ENCODE results near the gene ERC2.

The ERC2 gene

DNA sequence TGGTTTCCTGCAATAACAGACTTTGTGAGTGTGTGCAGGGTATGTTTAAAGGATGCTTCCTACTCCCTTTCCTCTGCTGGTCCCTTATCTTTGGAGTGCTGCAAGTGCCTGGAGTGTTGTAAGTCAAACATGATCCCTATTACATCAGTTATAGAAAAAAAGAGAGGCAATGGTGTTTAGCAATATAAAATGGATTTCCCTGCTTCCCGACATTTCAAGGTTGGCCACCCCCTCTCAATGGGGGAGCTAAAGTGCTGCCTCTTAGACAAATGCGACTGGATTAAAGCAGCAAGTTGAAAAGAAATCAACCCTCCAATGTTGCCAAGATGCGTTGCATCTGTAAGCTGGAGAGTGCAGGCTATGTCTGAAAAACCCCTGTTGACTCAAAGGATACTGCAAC, 778.1 kb downstream of the ERC2 start:
- no peak for DNase-seq

DNA sequence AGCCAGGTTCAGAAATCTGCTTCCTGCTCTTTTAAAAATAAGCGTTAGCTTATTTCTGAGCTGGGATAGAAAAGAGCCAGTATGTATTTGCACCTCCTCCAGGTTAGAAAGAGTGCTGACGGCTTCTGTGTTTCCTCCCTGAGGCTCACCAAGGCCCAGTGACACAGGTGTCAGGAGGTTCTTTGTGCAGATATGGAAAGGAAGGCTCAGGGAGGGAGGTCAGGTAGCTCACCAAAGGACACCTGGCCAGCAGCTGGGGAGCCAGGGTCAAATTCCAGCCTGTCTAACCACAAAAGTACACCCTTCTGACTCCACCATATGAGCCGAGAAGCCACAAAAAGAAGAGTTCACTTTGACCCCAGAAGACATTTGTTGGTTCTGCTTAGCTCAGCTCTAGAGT, 780.1 kb downstream of the ERC2 start:
- DNase-seq: no peak

DNA sequence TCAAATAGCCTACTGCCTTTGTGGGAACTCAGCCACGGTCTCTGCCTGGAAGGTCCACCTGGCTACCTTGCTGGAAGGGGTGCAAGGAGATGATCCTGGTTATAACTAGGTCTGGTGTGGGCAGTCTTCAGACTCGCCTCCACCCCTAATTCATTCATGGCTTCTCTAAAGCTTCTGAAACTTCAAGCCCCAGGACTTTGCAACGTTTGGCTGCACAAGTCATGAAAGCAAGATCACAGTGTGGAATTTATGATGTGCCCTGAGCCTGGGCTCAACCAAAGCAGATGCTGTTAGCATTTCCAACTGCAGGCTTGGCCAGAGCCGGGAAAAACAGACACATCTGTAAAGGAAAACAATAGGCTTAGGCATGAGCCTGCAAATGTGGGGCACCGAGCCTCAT, 780.7 kb downstream of the ERC2 start:
- no peak for DNase-seq

DNA sequence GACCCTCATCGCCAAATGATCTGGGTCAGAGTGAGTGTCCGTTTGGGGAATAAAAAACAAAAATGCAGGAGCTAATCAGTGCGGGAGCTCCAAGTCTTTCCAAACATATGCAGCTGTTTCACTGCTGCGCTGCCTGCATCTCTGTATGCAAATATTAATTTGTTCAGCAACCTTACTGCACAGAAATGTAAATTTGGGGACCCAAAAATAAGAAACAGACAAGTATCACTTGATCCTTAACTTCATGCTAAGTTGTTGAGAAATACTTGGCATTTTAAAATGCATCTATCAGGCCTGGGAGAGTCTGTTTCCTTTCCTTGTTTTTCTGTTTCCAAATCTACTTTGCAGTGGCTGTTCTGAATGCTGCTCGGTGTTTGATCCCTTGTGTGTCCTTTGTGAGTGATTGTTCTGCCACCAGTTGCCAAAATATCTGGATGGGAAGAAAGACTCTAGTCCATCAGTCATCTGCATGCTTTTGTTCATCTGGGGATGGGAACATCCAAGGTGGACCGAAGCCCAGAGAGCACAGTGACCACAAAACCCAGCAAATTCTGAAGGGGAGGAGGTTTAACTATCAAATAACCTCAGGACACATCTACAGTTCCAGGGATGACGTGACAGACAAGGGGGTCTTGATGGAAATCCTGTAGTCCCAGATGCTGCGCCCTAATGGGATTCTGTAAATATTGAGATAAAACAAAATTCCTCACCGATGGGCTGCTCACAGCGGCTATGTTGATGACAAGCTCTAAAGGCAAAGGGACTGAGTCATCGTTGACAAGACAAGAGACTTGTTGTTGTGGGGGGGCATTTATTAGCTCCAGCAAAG, 781.6 kb downstream of the ERC2 start:
- DNase-seq: no peak

DNA sequence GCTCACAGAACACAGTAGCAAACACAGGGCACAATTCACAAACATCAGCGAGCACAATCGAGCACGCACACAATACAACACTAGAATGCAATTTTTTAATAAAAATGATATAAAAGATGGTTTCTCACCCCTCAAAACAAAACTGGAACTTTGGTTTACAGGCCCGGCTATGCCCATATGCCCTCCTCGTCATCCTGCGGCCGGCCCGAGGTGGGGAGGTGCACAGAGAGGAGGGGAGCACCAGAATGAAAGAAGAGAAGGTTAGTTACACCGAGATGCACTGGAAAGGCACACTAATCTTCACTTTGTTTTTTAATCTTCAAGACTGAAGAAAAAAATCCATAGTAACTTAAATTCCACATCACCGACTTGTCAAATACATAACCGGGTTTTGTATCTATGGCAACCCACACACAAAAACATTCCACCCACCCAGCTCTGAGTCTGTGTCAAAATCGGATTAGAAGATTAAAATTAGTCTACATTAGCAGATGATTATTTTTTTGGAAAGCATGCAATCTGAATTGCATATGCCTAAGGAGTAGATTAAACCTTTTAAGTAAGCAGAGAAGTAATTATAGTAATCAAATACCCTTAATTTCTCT, 784.5 kb downstream of the ERC2 start:
- DNase-seq: no peak

DNA sequence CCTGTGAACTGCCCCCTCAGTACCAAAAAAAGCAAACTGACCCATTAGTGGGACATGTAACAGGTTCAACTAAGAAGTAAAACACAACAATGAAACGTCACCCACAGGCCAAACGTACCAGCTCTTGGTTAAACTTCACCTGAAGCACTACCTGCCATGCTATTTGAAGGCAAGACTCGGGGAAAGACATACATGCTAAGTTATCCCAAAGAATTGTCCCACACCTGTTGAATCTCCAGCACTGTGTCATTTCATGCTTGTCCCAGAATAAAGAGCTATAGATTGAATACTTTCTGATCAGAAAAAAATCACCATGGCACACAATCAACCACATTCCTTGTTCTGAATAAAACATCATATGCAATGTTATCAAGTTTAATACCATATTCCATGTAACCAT, 785.8 kb downstream of the ERC2 start:
- DNase-seq: no peak

DNA sequence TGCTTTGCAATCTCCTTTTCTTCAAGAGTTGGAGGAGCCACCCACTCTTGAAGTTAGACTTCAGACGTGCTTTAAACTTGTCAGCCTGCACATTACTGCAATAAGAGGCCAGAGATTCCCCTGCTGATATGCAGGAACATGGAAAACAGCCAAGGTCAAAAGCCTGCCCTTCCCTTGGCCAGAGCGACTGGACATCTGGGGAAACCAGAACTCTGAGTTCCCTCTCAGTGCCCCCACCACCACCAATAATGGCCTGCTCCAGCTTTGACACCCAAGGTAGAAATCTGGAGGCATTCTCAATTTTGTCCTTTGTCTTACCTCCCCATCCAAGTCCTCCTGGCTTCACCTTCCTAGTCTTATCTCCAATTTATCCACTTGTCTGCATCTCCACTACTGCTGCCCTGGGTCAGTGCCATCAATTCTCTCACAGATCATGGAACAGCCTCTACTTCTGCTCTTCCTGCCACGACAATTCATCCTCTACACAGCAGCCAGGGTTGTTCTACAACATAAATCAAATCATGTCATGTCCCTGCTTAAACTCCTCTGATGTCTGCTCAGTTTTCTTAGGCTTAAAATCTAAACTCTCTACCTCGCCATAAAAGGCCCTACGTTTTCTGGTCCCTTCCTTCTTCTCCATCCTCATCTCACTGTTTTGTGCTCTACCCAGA, 789.6 kb downstream of the ERC2 start:
- DNase-seq: no peak

DNA sequence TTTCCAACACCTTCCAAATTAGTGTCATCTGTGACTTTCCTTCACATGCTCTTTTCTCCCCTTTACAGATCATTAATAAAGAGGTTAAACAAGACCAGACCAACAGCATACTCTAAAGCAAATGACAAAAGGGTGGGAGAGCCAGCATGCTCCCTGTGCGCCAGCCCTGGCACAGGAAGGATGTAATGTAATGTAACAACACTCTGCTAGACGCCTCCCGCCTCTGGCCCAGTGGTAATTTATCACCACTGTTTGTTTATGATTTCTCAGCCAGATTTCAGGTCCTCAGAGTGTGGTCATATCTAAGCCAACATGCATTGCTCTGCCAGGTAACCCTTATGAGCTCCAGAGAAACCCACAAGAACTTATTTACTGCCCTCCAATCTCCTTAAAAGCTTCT, 791.6 kb downstream of the ERC2 start:
- no peak for DNase-seq

DNA sequence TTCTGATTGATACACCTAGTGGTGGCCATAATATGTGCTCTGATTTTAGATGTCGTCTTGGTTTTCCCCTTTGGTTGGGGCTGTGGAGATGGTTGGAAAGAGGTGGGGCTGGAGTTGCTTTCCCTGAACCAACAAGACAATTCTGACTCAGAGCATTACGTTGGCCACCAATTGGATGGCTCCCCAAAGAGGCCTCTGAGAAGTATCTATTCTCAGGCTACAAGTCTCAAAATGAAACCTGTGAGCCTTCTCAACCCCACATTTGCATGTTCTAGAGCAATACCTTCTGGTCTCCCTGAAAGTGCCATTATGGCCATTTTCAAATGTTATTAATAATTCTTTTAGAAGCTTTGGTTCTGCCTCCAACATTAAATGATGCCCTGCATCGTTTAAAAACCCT, 792.8 kb downstream of the ERC2 start:
- DNase-seq: no peak

DNA sequence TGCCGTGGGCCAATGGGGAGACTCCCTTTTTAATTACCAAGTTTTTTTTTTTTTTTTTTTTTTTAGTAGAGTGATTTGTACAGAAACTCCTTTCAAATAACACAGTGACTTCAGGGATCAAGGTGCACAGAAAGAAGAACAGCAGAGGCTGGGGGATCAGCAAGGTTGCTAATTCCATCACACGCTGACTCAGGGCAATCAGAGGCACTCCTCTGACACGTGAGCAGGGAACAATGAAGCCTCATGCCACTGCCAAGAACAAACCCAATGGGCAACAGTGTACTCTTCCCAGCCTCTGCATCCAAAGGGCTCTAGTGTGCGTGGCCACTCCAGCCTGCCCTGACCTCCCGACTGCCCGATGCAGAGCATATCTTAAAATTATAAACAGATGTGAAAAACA, 794.5 kb downstream of the ERC2 start:
- no peak for DNase-seq

DNA sequence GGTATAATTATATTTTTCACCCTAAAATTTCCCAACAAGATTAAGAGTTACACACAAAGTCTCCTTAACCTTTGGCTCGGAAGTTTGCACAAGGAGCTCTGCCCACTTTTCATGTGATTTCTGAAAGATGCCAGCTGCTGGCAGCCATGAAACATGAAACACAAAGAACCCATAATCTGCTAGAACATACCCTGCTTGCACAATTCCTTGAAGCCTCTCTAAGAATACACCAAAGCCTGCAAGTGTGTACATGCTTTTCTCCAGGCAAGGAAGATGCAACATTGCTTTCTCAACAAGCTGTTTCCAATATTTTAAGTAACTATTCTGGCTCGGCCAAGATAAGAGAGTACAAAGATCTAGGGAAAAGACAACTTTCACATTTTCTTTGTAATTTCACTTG, 799.1 kb downstream of the ERC2 start:
- DNase-seq: no peak

DNA sequence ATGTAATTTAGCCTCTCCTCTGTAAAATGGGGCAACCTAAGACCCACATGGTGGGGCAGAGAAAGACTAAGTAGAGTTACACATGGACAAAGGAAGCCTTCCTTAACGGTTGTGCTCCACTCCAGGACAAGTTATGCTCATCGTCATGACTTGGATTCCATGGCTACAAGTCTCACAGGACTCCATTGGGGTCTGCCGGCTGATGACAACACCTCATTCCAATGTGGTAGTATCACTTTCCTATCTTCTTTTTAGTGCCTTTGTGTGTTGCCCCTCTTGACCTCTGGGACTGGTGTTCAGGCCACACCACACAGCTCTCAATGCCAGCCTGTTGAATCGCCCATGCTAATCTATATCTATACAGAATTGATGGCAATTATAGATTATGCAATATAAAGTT, 799.9 kb downstream of the ERC2 start:
- DNase-seq: no peak

DNA sequence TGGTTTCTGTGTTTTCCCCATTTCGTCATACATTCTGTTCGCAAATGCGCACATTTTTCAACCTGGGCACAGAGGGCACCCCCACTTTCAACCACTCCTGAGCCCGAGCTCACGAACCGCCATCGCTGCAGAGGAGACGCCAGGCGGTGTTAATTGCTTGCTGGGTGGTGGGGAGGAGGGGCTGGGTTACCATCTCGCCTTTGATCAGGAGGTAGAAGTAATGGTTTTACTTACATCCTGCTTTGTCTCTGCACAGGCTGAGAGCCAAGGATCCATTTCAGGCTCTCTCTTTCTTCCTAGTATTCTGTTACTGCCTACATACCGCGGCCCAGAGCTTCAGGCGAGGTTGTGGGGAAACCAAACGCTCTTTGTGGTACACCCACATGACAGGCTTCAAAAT, 803.9 kb downstream of the ERC2 start:
- no peak for DNase-seq

DNA sequence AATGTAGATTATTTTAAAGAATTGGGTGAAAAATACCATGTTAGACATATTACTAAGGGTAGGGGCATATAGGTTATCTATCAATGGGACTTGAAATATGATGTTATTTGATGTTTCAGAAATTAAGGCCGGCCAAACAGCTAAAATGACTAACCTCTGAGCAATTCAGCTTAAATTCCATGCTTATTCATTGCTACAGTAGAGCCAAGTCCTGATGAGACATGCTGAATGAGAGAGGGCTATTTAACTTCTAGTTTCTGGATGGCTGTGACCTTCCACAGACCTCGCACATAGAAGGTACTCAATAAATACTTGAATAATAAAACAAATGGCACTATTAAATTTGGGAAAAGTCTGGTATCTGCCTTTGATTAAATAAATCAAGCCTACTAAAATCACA, 805.6 kb downstream of the ERC2 start:
- no peak for DNase-seq

DNA sequence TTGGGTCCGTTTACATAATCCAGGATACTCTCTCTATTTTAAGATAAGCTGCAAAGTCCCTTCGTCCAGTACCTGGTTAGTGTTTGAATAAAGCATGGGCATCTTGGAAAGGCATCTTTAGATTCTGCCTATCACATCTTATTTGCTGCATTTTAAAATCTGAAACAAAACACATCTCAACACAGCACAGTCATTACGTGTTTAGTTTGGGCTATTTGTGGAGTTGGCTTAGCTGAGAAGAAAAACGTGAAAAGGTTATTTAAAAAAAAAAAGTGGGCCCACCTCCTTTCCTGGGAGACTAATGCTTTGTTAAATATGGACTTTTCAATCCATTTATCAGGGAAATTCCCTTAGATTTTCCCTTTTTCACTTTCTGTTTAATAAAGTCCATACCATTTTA, 806.7 kb downstream of the ERC2 start:
- DNase-seq: no peak

DNA sequence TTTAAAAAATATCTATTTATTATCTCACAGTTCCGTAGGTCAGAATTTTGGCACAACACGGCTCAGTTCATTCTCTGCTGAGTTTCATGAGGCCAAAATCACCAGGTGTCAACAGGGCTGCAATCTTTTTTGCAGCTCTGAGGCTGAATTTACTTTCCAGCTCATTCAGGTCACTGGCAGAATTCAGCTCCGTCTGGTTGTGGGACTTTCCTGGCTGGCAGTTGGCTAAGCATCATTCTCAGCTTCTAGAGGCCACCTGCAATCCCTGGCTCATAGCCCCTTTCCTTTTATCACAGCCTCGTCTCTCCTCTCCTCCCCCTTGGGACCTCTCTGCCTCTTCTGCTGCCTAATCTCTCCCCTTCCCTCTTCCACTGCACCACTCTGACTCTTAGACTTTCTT, 807.1 kb downstream of the ERC2 start:
- no peak for DNase-seq

DNA sequence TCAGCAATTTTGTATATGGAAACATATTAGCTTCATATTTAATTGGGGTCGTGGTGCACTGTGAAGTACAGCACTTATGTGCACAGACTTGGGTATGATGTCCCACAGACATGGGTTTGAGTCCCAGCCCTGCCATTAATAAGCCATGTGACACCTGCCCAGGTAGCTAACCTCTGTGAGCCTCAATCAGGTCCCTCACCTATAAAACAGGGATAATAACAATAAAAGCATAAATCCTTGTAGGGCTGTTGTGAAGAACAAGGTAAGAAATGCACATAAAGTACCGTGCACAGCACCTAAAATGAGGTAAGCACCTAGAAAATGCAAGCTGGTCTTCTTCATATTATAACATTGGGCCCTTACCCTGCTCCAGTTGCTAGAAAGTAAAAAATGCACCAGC, 807.6 kb downstream of the ERC2 start:
- no peak for DNase-seq

DNA sequence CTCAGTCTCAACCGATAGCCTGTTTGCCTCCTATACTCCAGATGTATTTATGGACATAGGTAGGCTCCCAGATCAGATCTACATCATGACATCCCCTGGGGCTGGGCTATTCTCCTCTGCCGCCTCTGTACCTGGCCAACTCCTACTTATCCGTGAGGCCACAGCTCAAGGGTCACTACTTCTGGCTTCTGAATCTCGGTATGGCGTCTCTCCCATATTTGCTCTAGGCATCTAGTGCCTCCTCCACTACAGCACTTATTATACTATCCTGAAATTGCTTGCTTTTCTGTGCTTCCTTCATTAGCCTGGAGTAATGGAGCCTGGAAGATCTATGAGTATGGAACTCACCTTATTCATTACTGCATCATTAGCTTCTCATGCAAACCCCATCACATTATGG, 808.6 kb downstream of the ERC2 start:
- no peak for DNase-seq

DNA sequence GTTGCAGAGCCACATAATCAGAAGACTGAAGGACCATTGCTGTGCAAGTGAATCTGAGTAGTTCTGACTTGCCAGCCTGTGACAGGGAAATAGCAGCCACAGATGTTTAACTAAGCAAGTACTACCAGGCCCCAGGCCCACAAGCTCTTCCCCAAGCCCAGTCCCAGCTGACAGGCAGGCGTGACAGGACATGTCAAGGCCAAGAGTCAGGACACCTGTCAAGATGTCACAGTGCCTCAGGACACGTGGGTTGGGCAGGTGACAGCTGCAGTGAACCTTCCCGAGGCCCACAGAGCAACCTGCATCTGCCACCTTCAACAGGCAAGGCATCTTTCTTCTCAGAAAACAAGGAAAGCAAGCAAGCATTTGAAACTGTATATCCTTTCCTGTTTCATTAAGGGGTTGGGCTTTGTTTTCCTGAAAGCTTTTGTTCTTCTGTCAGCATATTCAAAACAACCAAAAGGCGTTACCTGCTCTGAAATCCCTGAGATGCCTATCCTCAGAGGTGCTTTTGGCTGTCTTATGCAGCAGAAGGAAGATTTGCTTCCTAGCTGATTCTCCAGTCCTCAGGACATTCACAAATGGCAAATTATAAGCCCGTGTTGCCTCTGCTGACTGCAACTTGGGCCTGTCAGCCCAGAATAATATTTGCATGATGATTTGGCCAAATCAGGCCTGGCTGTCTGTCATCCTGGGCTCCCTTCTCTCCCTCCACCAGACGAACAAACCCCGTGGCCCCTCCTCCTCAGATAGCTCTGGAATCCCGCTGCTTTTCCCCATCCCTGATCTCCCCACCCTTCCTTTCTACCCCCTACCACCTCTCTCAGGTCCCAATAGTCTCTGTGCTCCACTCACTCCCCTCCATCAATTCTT, 809.3 kb downstream of the ERC2 start:
- no peak for DNase-seq

DNA sequence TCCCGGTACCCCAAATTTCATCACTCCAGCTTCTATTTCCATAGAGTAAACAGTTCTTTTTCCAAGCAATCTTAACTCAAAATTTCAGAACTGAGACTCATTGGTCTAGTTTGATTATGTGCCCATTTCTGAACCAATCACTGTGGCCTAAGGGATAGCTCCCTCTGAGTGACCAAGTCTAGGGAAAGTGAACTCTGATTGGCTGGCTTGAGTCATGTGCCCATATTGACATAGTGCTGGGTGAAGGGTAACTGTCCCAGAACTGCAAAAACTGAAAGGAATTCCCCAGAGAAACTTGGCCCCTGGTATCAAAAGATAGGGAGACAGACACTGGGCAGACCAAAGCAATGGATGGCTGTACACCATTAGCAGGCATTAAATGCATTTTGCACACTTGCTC, 810.0 kb downstream of the ERC2 start:
- no peak for DNase-seq

DNA sequence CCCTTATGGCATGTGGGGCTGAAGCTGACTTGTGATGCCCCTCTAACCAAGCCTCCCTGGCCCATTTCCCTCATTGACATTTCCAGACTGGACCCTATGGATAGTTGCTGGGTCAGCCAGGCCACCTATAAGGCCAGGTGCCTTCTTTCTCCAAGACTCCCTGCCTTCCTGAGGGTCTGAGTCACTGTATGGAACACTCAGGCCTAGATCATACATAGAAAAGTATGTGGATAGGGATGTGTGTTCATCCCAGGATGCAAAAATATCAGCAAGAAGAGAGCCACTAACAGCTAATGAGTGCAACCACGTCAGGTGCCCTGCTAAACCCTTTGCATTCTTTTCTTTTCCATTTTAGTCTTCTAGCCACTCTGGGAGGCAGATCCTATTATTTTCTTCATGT, 812.7 kb downstream of the ERC2 start:
- no peak for DNase-seq

DNA sequence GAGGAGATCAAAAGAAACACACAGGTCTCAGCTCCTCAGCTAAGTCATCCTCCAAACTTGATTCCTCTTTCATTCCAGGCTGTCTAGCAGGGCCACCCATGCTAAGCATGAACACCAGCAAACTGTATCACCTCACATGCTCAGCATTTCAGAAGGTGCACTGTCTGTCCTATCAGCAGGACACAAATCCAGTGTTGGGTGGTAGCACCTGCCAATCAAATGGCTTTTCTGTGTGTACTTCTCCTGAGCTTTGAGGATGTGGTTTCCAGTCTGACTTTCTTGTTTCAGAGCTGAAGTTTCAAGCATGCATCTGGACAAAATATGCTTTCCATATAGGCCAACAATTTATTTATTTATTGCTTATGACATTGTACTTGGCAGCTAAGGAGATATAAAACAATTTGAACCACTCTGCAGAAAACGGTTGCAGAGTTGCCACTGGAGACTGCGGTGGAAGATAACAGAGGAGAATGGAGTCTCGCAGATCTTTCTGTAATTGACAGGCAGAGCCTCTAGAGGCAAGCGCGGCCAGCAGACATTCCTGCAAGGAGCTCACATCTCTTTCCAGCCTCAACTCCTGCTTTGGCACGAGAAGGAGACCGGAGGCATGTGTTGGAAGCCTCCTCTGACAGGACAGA, 814.0 kb downstream of the ERC2 start:
- no peak for DNase-seq

DNA sequence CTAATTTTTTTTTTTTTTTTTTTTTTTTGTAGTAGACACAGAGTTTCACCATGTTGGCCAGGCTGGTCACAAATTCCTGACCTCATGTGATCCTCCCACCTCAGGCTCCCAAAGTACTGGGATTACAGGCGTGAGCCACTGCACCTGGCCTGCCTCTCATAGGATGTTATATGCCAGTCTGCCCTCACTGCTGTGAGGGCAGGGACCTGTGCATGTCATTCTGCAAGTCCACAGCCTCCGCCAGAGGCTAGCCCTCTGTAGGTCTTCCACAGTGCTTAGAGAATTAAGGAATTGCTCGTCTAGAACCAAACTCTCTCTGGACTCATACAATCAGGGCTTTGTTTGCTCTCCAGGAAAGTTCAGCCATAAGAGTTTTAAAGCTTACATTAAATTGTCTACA, 817.3 kb downstream of the ERC2 start:
- no peak for DNase-seq
